Fibroblast of skin of right quadriceps (primary cell): Measurements from ENCODE around the gene USP24.
"Not testable (repeated sequence)": the region's sequence is repeated elsewhere in the genome, so short reads cannot be mapped to it uniquely, and the experiment has no call there.

Experiments used
- DNase-seq: peaks from one replicate; pipeline ENCODE4 v3.0.0-alpha.2; 2013

Gene USP24

DNA sequence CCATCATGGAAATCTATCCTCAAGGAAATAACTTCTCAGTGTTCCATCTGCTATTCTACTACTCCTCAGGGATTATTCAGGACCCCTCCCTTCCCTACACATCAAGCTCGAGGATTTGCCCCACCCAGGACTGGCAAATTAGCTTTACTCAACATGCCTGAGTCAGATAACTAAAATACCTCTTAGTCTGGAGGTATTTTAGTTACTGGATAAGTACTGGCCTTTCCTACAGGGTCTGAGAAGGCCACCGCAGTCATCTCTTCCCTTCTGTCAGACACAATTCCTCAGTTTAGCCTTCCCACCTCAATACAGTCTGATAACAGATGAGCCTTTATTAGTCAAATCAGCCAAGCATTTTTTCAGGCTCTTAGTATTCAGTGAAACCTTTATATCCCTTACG, 188.5 kb downstream of the USP24 start:
- not testable (repeated sequence) for DNase-seq

DNA sequence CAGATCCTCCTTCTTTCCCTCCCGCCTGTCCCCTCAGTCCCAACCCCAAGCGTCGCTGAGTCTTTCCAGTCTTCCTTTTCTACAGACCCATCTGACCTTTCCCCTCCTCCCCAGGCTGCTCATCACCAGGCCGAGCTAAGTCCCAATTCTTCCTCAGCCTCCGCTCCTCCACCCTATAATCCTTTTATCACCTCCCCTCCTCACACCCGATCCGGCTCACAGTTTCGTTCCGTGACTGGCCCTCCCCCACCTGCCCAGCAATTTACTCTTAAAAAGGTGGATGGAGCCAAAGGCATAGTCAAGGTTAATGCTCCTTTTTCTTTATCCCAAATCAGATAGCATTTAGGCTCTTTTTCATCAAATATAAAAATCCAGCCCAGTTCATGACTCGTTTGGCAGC, 191.0 kb downstream of the USP24 start:
- not testable (repeated sequence) for DNase-seq

DNA sequence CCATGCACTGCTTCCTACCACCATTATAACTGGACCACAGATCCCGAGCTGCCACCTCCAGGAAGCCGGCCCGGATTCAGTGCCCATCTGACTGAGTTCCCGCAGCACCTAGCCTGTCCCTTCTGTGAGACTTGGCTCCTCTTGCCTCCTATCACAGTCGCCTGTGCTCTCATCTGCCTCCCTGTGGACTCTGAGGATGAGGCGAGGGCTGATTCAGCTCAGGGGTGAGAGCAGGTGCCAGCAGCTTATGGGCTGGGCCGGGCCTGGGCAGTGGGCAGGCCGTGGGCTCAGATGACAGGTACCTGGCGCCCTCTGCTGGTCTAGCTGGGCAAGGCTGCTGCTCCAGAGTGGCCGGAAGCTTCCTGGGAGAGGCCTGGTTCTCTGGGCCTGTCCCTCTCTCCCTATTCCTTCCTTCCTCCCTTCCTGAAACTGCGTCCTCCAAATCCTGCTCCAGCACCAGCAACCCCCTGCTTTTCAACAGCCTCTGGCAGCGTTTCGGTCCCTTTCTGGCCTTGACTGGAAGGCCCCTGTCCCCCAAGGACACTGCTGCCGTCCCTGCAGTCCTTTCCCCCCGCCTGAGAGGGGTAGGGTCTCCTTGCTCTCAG, 193.1 kb downstream of the USP24 start:
- peak; percentile 86 for DNase-seq

DNA sequence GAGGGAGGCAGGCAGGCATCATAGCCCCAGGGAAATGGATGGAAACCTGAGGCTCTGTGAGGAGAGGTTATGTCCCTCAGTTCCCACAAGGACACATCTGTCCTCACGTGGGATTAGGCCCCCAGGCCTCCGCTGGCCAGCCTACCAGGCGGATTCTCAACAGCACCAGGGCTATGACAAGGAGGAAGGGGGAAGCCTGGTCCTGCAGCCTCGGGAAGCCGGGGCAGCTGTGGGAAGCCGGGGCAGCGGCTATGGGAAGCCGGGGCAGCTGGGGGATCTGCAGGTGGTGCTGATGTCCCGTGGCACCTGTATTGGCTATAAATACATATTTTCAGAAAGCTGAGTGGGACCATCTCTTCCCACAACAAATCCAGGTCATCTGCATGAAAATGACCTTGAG, 196.8 kb downstream of the USP24 start:
- DNase-seq, result no peak
